HUDEP-2 (cell line): ENCODE results near the gene WDR91.

Source experiments
- DNase-seq, 76 experiments: peaks; one replicate each; lab custom pipeline; 2025; ENCODE audit not compliant: unreplicated experiment in 76 of 76; lab: John Stamatoyannopoulos, UW

WDR91 gene

DNA sequence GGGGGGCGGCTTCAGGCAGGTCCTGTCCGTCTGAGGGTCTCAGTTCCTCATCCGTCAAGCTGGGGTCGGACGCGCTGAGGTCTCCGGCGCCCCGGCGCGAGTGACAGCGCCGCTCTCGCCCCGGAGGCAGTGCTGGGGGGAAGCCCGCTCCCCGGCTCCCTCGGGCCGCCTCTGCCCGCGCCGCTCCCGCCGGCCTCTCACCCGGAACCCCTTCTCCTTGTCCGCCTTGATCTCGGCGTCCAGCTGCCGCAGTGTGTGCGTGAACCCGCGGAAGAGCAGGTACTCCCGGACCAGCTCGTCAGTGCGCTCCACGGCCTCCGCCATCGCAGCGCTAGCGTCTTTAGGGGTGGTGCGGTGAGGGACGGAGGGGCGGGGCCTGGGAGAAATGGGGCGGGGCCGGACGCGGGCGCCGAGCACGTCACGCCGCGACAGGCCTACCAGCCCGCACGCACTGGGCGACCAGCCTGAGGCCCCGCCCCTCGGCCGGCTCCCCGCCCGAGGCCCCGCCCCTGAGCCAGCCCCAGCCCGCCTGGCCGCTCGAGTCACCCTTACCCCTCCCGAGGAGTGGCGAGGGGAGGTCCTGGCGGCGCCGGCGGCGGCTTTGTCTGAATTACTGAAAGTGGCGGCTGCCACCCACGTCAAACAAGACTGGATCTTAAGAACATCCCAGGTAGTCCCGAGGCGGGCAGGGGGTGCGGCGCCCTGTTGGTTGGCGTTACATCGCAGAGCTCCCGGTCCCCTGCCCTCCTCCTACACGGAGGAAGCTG, at the start of gene WDR91:
Gene WDR91 (minus strand): TSS at position 348 of the 767 bp plus-strand sequence. CDS start 24 bp downstream, at position 324.
- peak in 74 of 76 experiments; percentile 30 to 97 (median 88) for DNase-seq

DNA sequence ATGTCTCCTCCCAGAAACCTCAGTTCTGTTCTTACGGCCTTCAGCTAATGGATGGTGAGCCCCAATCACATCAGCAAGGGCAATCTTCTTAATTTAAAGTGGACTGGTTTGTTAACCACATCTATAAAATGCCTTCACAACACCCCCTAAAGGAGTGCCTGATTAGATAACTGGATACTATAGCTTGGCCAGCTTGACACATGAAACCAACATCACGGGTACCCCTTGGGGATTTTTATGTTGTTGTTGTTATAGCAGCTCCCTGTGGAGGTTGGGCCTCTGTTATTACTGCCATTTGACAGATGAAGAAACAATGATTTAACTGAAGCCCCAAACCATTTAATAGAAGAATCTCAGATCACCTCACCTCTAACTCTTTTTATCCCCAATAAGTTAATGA, 49.1 kb upstream of the WDR91 start:
- no peak for DNase-seq

DNA sequence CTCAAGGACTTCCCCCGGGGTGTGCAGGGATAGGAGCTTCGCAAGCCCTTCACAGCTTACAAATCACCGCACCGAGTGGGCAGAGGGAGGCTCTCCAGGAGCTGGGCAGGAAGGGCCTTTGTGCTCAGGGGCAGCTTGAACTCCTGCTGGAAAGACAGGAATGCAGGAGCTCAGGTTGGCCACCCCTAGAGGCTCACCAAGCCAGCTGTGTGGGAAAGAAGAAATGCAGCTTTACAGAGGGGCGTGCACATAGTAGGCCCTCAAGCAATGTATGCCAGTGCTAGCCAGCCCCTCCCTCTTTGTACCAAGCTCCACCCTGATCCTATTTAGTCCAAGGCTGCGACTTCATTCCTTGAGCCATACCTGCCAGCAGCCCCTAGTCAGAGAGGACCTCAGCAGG, 48.4 kb upstream of the WDR91 start:
- no peak for DNase-seq

DNA sequence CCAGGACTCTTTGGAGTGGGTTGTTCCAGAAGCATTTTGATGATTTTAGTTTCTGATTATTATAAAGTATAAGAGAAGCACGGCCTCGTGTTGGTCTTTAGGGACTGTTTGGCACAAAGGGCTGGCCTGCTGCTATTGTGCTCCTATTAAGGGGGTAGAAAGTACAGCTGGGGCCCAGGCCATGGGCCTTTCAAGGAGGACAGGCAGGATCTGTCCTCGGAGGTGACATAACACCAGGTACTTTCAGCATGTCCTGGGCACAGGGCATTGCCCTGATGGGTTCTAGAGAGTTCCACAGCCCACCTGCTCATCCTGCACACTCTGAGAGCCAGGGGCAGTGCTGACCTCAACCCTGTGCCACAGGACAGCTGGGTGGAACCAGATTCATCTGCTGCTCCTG, 47.3 kb upstream of the WDR91 start:
- no peak for DNase-seq

DNA sequence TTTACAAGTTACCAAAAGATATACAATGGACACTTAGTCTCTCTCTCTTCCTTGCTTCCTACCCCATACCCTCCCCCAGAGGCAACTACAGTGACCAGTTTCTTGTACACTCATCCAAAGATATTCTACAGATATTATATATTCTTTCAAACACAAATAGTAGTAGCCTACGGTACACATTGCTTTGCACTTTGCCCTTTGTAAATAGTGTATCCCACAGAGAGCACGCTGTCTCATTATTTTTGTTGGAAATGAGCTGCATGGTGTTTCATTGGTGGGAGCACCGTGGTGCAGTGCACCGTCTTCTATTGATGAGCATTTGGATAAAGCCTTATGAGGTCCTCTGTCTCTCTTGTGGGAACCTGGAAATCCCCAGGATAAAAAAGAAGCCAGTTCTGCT, 46.5 kb upstream of the WDR91 start:
- no peak for DNase-seq

DNA sequence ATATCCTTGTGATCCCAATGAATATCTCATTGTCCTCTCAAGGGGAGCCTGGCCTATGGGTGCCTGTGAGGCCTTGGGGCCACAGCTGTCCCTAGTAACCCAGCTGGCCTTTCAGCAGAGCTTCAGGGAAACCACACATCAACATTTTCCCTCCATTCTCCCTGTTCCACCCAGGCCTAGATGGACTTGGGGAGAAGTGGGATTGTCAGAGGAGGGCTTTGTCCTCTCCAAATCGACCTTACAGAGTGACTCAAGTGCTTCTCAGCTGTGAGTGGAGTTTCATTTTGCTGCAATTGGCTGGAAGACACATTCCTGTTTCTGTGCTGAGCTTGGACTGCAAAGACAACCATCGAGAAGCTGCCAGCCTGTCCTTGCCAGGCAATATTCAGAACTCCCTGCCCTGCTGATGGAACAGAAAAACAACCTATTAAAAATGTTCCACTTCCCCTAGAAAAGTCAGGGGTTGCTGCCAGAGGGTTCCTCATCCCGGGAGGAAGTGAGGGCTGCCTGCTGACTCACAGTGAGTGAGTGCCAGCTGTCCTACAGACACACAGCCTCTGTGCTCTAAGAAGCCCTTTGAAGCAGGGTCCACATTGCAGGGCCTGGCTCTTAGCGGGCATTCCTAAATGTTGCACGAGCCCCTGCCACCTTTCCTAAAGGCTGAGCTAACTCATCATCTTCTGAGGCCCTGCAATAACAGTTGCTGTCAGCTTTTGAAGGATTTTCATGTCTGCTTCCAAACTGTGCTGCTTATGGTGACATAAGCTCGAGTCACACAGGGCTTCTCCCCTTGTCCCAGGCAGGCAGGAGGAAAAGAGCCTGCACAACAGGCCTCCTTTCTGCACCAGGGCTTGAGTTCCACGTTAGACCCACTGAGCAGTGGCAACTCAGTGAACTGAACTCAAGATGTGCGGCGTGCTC, 42.8 kb upstream of the WDR91 start:
- no peak for DNase-seq

DNA sequence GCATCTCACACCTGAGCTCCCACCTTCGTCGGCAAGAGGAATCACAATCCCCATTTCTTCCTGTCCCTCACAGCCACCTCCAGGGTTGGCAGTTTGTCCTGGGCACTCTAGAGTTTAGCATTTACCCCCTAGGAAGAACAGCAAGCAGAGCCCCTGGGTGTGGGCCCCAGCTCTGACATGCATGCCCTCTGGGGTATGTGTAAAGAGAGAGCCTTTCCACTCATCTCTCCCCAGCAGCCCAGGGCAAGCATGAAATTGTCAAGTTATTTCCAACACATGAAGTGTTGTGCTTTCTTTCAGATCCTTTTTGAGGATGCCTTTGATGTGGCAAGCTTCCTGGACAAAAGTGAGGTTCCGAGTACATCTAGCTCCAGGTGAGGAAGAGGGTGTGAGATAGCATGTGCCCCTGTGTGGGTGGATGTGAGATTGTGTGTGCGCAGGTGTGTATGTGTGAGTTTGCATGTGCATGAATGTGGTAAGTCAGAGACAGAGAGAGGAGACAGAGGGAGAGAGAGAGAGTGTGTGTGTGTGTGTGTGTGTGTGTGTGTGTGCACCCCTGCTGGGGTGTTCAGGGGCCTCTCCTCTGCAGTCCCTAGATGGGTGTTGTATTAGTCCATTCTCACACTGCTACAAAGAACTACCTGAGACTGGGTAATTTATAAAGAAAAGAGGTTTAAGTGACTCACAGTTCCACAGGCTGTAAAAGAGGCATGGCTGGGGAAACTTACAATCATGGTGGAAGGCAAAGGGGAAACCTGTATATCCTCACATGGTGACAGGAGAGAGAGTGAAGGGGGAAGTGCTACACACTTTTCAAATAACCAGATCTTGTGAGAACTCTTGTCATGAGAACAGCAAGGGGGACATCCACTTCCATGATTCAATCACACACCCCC, 40.4 kb upstream of the WDR91 start:
- DNase-seq: no peak

DNA sequence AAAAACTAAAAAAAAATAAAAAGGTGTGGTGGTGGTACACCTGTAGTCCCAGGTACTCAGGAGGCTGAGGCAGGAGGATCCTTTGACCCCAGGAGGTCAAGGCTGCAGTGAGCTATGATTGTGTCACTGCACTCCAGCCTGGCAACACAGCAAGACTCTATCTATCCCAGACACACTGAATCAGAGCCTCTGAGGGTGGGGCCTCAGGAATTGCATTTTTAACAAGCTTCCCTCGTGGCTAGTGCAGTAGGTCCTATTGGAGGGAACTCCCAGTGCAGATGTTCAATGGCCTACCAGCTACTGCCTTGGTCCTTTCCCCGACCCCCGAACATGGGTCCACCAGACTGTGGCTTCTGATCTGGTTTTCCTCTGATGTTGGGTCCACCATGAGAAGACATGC, 37.2 kb upstream of the WDR91 start:
- no peak for DNase-seq

DNA sequence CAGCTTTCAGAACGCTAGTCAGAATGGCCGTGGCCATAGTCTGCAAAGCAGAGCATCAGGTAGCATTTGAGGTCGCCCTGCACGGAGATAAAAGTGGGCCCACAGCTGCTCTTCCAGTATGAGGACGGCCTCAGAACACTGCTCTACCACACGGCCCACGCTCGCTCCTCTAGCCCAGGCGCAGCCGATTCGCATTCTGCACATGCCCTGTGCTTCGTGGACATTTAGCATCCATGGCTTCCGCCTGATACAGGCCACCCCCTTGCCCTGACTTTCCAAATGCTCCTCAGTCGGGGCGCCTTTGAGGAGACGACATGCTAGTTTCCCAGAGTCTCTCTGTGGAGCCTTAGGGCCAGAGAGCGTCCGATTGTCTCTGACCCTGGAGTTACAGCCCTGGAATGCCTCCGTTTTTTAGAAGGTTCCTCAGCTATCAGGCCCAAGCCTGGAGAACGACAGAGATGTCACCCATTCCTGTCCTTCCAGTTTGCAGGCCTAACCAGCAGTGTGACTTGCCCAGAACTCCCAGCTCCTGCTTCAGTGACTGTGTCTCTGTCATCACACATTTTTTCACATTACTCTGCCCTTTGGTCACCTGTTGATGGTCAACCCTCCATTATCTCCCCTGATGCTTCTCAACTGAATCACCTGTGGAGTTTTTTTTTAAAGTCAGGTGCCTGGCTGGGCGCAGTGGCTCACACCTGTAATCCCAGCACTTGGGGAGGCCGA, 36.6 kb upstream of the WDR91 start:
- DNase-seq: no peak

DNA sequence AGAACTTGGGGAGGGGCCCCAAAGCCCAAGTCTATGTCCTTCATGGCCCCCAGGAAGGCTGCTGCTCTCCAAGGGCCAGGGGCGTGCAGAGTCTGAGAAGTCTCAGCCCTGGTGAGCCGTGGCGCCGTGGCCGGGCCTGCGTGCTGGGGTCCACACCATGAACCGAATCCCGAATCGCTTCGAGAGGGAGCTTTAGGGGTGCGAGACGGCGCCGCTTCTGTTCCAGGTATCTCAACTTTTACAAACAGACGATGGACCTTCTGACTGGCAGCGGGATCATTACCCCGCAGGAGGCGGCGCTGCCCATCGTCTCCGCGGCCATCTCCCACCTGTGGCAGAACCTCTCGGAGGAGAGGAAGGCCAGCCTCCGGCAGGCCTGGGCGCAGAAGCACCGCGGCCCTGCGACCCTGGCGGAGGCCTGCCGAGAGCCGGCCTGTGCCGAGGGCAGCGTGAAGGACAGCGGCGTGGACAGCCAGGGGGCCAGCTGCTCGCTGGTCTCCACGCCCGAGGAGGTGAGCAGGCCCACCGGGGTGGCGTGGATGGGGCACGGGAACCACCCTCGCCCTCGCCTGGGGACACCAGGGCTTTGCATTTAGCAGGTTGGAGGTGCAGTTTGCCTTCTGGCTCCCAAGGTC, 35.0 kb upstream of the WDR91 start:
- no peak for DNase-seq

DNA sequence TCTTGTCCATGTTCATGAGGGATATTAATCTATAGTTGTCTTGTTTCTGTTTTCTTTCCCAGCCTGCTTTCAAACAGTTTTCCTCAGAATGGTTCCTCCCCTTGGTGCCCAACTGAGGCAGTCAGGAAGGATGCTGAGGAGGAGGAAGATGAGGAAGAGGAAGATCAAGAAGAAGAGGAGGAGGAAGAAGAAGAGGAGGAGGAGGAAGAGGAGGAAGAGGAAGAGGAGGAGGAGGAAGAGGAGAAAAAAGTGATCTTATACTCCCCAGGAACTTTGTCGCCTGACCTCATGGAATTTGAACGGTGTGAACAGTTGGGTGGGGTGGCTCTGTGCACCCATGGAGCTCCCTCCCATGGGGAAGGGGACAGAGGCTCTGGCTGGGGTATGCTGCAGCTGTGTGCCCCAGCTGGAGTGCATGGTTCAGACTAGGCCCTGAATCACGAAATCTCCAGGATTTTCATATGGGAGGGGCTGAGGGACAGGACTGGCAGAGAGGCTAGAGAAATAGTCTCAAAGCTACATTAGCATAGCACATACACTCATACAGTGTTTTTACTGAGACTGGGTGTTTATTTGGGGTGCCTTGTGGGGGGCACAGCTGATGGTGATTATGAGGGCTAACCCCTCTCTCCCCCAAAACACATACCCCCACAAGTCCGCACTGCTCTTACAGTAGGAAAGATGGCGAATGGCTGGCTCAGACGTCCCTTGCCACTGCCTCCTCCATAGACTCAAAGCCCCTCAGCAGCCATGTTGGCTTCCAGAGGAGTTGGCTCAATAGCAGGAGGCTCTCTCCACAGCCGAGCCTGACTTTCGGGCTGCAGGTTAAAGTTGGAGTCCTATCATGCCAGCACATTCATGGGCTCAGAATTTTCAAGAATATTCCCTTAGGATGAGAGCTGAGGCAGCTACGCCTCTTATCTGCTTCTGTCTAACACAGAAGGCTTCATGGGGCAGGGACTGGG, 34.2 kb upstream of the WDR91 start:
- DNase-seq: no peak

DNA sequence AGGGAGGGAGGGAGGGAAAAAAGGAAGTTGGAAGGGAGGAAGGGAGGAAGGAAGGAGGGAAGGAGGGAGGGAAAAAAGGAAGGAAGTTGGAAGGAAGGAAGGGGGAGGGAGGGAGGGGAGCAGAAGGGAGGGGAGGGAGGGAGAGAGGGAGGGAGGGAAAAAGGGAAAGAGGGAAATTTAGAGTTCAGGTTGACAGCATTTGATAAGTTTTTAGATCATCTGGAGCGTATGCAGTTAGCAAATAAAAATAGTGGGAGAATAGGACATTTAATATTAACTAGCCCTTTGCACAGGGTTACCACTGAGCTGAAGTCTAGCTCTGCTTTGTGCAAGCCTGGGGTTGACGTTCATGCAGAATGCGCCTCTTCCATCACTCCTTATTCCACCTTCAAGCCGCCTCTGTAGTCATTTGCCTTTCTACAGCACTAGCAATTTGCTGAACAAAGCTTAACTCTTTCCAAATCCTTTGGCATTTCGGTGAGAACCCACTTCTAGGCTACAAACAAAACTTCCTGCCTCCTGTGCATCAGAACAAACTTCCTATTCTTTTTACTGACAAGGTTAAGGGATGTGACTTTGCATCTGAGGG, 30.9 kb upstream of the WDR91 start:
- no peak for DNase-seq

DNA sequence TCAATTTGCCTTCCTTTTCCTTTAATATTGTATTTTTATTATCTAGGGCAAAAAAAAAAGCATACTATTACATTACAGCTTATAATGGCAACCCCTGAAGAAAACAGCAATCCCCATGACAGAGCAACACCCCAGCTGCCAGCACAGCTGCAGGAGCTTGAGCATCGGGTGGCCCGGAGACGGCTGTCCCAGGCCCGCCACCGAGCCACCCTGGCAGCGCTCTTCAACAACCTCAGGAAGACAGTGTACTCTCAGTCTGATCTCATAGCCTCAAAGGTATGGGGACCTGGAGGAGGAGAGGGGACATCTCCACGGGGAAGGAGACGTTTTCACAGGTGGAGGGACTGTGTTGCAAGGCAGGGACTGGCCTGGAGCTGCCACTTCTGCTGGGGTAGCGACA, 29.1 kb upstream of the WDR91 start:
- no peak for DNase-seq

DNA sequence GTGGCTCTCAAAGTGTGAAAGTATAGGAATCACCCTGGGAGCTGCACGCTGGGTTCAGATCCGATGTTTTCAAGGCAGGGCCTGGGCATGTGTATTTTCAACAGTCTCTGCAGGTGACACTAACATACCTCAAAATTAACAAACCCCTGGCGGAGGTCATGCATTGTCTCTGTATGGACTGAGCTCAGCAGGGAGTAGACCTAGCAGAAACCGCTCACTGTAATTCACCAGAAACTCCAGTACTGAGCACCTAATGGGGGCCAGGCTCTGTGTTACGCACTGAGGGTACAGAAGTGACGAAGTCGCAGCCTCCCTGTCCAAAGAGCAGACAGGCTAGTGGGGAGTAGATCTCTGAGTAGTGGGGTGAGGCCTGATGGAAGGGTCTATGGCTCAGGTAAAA, 27.9 kb upstream of the WDR91 start:
- DNase-seq: no peak

DNA sequence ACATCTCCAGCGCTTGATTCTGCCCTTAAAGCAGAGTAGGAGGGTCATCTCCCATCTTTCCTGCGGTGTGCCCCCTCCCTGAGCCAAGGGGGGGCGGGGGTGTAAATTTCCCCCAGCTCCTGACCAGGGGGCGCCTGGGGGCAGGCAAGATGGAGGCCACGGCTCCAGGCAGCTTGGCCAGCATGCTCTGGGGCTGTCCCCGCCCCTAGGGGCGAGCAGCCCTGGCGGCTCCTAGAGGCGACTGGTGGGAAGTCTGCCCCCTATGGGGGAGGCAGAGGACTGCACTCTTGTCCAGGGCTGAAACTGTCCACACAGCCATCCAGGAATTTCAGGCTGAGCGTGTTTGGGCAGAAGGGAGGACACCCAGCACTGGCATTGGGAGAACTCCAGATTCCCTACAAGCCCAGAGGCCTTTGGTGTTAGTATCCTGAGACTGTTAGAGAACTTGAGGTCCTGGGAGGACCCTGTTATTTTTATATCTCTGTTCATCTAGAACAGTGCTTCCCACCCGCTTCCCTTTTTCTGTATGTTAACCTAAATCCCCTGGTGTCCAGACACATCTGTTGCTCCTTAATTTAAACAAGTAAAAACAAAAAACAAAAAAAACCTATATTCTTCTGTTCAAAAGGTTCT, 26.9 kb upstream of the WDR91 start:
- peak in 16 of 76 experiments; percentile 3 to 29 (median 9) for DNase-seq

DNA sequence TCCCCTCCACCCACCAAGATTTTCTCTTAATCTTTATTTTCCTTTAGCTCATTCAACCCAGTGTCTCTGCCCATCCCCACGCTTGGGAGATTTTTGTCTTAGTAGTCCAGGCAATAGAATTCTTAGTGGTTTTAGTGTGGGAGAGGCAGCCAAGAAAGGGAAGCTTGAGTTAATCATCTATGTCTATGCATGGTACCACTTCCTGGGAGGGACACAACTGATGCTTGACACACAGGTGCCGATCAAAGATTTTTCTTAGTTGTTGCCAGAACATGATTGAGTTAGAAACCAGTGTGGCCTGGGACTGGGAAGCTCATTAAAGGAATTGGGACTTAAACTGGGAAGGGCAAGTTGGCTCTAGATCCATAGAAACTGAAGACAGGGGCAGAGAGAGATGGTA, 25.4 kb upstream of the WDR91 start:
- DNase-seq: no peak

DNA sequence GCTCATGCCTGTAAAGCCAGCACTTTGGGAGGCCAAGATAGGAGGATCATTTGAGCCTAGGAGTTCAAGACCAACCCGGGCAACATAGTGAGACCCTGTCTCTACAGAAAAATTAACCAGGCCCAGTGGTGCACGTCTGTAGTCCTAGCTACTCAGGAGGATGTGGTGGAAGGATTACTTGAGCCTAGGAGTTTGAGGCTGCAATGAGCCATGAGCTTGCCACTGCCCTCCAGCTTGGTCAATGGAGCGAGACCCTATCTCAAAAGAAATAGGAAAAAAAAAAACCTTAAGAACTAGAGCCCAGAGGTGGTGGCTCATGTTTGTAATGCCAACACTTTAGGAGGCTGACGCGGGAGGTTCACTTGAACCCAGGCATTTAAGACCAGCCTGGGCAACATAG, 24.5 kb upstream of the WDR91 start:
- no peak for DNase-seq

DNA sequence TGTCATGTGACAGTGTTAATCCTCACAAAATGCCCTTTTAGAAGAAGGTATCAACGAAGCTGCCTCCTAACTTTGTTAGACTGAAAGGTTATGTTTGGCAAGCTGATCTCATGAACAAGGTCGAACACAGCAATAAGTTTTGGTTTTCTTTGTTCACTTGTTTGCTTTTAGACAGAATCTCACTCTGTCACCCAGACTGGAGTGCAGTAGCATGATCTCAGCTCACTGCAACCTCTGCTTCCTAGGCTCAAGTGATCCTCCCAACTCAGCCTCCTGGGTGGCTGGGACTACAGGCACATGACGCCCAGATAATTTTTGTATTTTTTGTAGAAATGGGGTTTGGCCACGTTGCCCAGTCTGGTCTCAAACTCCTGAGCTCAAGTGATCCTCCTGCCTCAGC, 23.4 kb upstream of the WDR91 start:
- no peak for DNase-seq
